GM18505 (cell line): ENCODE data around the gene CDK12.
A peak's percentile ranks its signal among the peaks of the same experiment; 100 is the strongest.
"Not testable (repeated sequence)": the region's sequence is repeated elsewhere in the genome, so short reads cannot be mapped to it uniquely, and the experiment has no call there.

Source experiments
- ATAC-seq: cut with Tn5 transposase; IDR thresholded peaks from one replicate; pipeline ENCODE4 v1.9.1; 2021; ENCODE audit not compliant: unreplicated experiment
- POLR2A ChIP-seq: IDR thresholded peaks from 4 replicates; pipeline ENCODE4 v1.6.1; 2011; ENCODE audit warnings: borderline replicate concordance; ENCODE audit not compliant: insufficient read depth, insufficient read length; ENCODE audit errors: extremely low read depth

The CDK12 gene

DNA sequence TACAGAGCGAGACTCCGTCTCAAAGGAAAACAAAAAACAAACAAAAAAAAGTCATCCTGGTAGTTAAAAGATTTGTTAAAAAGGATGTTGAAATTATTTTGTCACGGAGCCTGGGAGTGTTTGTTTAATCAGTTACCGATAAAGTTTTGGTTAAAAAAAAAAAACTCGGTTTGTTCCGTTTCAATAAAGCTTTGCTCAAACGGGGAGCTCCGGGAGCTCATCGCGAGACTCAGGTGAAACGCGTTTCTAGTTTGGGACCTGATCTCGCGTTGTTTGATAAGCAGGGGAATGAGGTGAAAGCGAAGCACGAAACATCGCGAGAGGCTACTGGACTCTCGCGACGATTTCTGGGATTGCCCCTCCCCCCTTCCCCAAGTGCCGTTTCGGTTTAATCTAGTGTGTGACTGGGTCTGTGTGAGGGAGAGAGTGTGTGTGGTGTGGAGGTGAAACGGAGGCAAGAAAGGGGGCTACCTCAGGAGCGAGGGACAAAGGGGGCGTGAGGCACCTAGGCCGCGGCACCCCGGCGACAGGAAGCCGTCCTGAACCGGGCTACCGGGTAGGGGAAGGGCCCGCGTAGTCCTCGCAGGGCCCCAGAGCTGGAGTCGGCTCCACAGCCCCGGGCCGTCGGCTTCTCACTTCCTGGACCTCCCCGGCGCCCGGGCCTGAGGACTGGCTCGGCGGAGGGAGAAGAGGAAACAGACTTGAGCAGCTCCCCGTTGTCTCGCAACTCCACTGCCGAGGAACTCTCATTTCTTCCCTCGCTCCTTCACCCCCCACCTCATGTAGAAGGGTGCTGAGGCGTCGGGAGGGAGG lies at the start of gene CDK12:
TSS of gene CDK12 (plus strand) at position 374 of the 813 bp plus-strand sequence. CDS start 586 bp downstream, outside the sequence.
- ATAC-seq = peak; percentile 85
- peak; percentile 96 for TF ChIP-seq POLR2A

DNA sequence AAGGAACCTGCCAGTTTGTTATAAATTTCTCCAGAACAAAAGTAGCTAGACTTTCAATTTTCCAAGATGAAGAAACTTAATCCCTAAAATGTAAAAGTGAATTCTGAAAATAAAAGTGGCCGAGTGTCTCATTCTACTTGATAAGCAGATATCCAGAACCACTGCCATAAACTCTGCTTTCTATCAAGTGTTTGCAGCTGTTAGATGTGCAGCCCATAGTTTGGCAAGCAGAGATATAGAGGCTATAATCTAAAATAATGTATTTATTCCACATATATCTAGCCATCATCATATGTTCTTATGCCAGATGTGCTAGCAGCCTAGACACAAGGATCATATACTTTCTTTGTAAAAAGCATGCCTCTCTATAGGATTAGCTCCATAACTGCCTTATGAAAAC lies 45.1 kb upstream of the CDK12 start:
- no peak for ATAC-seq
- TF ChIP-seq POLR2A = no peak

DNA sequence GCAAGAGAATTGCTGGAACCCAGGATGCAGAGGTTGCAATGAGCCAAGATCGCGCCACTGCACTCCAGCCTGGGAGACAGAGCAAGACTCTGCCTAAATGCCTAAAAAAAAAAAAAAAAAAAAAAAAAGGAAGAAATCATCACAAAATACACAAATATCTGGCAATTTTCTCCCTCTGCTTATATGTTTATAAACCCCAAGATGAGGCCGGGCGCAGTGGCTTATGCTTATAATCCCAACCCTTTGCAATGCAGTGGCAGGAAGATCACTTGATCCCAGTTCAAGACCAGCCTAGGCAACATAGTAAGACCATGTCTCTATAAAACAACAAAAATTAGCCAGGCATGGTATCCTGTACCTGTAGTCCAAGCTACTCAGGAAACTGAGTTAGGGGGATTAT lies 31.7 kb upstream of the CDK12 start:
- TF ChIP-seq POLR2A = no peak
- no peak for ATAC-seq

GRCh38 chr17:39439868-39440267 lies 21.4 kb upstream of the CDK12 start:
- not testable (repeated sequence) for ATAC-seq

DNA sequence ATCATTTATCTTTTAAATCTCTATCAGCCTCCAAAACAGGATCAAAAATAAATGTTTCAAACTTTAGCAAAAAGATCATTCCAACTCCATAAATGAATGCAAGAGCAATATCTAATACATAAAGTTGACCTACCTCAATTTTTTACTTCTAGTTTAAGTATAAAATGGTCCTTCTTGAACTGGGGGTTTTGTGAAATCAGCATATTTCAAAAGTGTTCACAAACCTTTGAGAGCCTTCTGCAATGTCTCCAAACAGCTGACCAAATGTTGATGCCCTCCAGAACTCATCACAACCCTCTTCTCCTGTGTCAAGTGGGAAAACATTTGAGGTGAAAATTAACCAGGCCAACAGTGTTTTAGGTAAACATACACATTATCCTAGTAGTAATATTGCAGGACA lies 18.0 kb upstream of the CDK12 start:
- TF ChIP-seq POLR2A = no peak
- ATAC-seq = no peak

DNA sequence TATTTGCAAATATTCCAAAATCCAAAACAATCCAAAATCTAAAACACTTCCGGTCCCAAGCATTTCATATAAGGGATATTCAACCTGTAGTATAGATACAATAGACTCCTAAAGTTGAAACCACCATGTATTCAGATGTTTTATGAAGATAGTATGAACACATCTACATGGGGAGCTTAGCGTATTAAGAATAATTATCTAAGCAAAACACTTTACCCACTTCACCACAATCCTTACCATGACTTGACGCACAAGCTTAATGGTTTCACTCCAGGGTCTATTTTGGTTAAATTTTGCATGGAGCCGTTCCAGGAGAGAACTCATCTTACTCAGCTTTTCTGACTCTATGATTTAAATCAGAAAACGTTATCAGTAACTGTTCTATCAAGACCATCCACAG lies 13.7 kb upstream of the CDK12 start:
- no peak for TF ChIP-seq POLR2A
- no peak for ATAC-seq

- TF ChIP-seq POLR2A = no peak
- ATAC-seq = no peak
Observed at GRCh38 chr17:39450051-39450450, 11.2 kb upstream of the CDK12 start.

GRCh38 chr17:39450847-39451581 lies 10.3 kb upstream of the CDK12 start, which contains the start of gene MED1:
TSS of gene MED1 (minus strand) at chr17:39451263. CDS start at chr17:39451062, 201 bp downstream.
- TF ChIP-seq POLR2A = peak; percentile 88

DNA sequence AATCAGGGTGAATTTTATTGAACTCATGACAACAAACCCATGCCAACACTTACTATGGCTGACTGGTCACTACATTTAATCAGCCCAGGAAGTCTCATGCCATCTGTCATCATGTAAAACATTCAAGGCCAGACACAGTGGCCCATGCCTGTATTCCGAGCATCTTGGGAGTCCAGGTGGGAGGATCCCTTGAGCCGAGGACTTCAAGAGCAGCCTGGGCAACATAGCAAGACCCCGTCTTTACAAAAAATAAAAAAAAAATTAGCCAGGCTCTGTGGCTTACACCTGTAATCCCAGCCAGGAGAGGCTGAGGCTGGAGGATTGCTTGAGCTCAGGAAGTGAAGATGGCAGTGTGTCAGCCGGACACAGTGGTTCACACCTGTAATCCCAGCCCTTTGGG lies 5.4 kb upstream of the CDK12 start:
- no peak for ATAC-seq
- no peak for TF ChIP-seq POLR2A

More at GRCh38 chr17:39450847-39451581, 10.3 kb upstream of the CDK12 start, which contains the start of gene MED1:
- peak; percentile 76 for ATAC-seq

- ATAC-seq = peak; percentile 5
- no peak for TF ChIP-seq POLR2A
Observed at GRCh38 chr17:39461926-39462569, 762 bp downstream of the CDK12 start.

DNA sequence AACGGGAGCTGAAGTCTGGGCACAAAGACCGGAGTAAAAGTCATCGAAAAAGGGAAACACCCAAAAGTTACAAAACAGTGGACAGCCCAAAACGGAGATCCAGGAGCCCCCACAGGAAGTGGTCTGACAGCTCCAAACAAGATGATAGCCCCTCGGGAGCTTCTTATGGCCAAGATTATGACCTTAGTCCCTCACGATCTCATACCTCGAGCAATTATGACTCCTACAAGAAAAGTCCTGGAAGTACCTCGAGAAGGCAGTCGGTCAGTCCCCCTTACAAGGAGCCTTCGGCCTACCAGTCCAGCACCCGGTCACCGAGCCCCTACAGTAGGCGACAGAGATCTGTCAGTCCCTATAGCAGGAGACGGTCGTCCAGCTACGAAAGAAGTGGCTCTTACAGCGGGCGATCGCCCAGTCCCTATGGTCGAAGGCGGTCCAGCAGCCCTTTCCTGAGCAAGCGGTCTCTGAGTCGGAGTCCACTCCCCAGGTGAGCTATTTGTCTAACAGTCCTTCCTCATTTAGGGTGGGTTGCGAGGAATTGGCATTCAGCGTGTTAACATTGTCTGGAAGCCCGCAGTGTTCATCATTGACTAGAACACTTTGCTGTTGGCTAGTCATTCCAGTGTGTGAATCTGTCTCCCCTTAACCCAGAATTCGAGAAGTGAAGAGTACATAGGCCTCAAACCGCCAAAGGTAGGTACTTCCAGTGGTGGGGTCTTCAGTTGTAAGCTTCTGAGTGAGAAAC lies 1.5 kb downstream of the CDK12 start:
- ATAC-seq = no peak
- no peak for TF ChIP-seq POLR2A

GRCh38 chr17:39464639-39465181 lies 3.4 kb downstream of the CDK12 start:
- ATAC-seq = not testable (repeated sequence)

DNA sequence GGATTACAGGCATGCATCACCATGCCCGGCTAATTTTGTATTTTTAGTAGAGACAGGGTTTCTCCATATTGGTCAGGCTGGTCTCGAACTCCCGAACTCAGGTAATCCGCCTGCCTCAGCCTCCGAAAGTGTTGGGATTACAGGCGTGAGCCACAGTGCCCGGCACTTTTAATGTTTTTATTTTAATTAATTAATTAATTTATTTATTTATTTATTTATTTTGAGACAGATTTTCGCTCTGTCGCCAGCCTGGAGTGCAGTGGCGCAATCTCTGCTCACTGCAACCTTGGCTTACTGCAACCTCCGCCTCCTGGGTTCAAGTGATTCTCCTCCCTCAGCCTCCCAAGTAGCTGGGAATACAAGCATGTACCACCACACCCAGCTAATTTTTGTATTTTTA lies 7.3 kb downstream of the CDK12 start:
- not testable (repeated sequence) for ATAC-seq

GRCh38 chr17:39473310-39473709 lies 12.0 kb downstream of the CDK12 start:
- no peak for TF ChIP-seq POLR2A
- ATAC-seq = no peak

- ATAC-seq = not testable (repeated sequence)
Observed at GRCh38 chr17:39479631-39480030, 18.3 kb downstream of the CDK12 start.
